Effector memory CD8-positive, alpha-beta T cell (primary cell): ENCODE results near the gene PCED1B.
"Not testable (repeated sequence)": the region's sequence is repeated elsewhere in the genome, so short reads cannot be mapped to it uniquely, and the experiment has no call there.

Source experiments
- ATAC-seq: fragments of 150-1000 bp; cut with Tn5 transposase; replicated peaks from 2 replicates; pipeline ENCODE4 v1.10.0; 2021; ENCODE audit warnings: mild to moderate bottlenecking, moderate library complexity
- DNase-seq, 3 experiments: peaks; one replicate each; pipeline ENCODE4 v3.0.0; 2021
- H3K27ac Mint-ChIP-seq, 2 donors: one replicate each; pipeline ENCODE4 v1.8.0; 2022; ENCODE audit warnings: mild to moderate bottlenecking in 2 of 2, mixed read lengths in 2 of 2, moderate library complexity in 2 of 2
- H3K27me3 Mint-ChIP-seq, 2 donors: one replicate each; pipeline ENCODE4 v1.8.0; 2022; ENCODE audit warnings: mixed read lengths in 2 of 2
- H3K36me3 Mint-ChIP-seq: one replicate; pipeline ENCODE4 v1.8.0; 2022; ENCODE audit warnings: mild to moderate bottlenecking, moderate library complexity, mixed read lengths; ENCODE audit not compliant: insufficient read depth
- H3K4me1 Mint-ChIP-seq, 2 donors: one replicate each; pipeline ENCODE4 v1.8.0; 2022; ENCODE audit warnings: low read depth in 2 of 2, mixed read lengths in 2 of 2
- H3K4me3 Mint-ChIP-seq, 2 donors: one replicate each; pipeline ENCODE4 v1.8.0; 2022; ENCODE audit warnings: mild to moderate bottlenecking in 2 of 2, mixed read lengths in 2 of 2, moderate library complexity in 2 of 2
- H3K9me3 Mint-ChIP-seq, 2 donors: one replicate each; pipeline ENCODE4 v1.8.0; 2022; ENCODE audit warnings: mixed read lengths in 2 of 2

The PCED1B gene

DNA sequence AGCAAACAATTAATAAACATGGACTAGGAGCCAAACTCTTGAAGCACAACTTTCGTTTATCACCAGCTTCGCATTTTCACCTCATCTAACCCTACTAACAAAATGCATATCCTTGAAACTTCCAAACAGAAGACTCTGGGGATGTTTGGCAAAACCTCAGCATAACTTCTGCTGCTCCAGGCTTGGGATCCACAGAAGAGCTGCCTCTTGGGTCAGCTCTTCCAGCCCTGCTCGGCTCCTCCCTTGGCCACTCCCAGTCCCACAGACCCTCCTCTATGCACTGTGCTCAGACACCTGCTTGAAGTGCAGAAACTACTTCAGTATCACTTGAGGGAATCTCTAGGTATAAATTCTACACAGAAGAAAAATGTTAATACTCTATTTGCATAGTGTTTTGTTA is 110.3 kb downstream of the PCED1B start:
- Mint-ChIP-seq H3K4me1 (peaks cover 62 to 84% of the 10 kb centered on the region in 2 donors), H3K4me3 (peak overlapping the region in 1 of 2 donors; percentile 8), H3K27me3 (no peaks in the 10 kb centered on the region), H3K27ac (peak overlapping the region in 1 of 2 donors; percentile 95), H3K9me3 (no peaks in the 10 kb centered on the region), H3K36me3 (peaks cover 6% of the 10 kb centered on the region)
- ATAC-seq (no peak), DNase-seq (no peak)

DNA sequence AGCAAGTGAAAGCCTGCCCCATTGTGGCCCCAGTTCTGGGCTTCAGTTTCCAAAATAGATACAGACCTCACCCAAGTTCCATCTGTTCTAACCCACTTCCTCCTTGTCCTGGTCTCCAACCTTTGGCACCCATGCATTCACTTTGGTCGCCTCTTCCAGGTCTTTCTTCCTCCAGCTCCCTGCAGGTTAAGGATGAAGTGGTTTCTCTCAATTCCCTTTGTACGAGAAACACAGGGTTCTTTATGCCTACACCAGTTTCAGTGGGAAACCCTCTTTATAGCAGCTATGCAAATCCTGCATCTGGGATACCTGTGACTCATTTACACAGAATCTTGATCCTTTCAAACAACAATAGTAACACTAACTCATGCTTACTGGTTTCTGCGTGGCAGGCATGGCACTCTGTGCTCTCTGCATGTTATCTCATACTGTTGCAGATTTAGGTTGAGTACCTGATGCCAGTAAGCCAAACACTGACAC is 110.9 kb downstream of the PCED1B start:
- peaks cover 6% of the 10 kb centered on the region for H3K36me3 Mint-ChIP-seq
- DNase-seq = no peak
- no peaks in the 10 kb centered on the region for H3K27me3 Mint-ChIP-seq
- H3K4me3 Mint-ChIP-seq = peak overlapping the region in 1 of 2 donors; percentile 85
- no peak for ATAC-seq
- no peaks in the 10 kb centered on the region for H3K9me3 Mint-ChIP-seq
- H3K27ac Mint-ChIP-seq = peak overlapping the region; percentile 95
- H3K4me1 Mint-ChIP-seq = peaks cover 60 to 80% of the 10 kb centered on the region in 2 donors

DNA sequence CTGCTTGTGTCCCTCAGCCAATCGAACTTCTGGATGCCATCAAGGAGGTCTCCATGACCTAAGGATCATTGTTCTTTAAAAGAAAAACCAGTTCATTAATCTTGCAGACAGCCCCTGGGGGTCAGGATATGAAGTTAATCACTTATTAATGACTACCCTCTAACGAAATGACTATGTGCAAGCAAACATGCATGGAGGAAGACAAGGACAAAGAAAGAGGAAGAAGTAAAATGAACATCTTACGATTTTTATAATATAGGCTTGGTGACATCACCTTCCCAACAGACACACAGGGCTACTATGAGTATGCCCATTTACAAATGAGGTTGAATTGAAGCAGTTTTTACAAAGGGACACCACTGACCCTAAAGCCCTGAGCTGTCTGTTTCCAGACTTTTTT is 111.5 kb downstream of the PCED1B start:
- no peak for ATAC-seq
- no peaks in the 10 kb centered on the region for H3K9me3 Mint-ChIP-seq
- H3K27ac Mint-ChIP-seq = peak overlapping the region; percentile 95
- DNase-seq = no peak
- no peaks in the 10 kb centered on the region for H3K27me3 Mint-ChIP-seq
- peaks cover 6% of the 10 kb centered on the region for H3K36me3 Mint-ChIP-seq
- peak overlapping the region; percentile 78 to 85 for H3K4me3 Mint-ChIP-seq
- peaks cover 60 to 84% of the 10 kb centered on the region in 2 donors for H3K4me1 Mint-ChIP-seq

DNA sequence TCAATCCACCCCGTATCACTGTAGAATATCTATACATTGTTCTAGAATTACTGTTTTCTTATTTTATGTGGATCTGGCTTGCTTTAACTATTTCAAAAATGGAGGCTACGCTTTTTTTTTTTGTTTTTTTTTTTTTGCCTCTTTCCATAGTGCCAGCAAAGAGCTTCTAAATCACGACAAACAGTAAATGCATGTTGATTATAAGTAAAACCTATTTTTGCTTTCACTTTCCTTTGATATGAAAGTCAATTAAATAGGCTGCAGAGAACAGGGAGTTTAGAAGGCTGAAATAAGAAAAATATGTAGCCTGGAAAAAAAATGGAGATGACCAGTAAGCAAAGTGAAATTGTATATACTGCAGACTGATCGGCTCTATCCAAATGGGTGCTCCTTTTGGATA is 112.6 kb downstream of the PCED1B start:
- Mint-ChIP-seq H3K36me3 (peaks cover 10% of the 10 kb centered on the region), H3K9me3 (no peaks in the 10 kb centered on the region), H3K4me1 (peaks cover 59 to 74% of the 10 kb centered on the region in 2 donors), H3K27ac (peak overlapping the region; percentile 95), H3K27me3 (no peaks in the 10 kb centered on the region), H3K4me3 (peak overlapping the region; percentile 78 to 85)
- no peak for DNase-seq
- ATAC-seq = peak; percentile 48

DNA sequence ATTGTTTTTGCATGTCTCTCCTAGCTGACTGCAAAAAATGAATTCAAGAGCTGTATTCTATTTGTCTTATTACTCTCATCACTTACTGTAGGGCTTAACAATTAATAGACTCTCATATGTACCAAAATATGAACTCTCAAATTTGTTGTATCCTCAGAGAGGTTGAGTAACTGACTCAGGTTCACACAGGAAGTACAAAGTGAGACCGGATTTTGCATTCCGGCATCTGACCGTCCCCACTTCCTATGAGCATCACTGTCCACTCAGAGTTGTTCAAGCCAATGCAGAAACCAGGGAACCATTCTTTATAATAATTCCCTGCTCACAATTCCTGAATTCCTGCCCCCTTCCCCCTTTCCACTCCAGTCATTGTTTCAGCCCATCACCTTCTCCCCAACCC is 113.6 kb downstream of the PCED1B start:
- peak; percentile 65 for ATAC-seq
- Mint-ChIP-seq H3K9me3 (no peaks in the 10 kb centered on the region), H3K27ac (peak overlapping the region; percentile 87 to 95), H3K4me3 (peak overlapping the region; percentile 78 to 85), H3K4me1 (peaks cover 56 to 72% of the 10 kb centered on the region in 2 donors), H3K36me3 (peaks cover 13% of the 10 kb centered on the region), H3K27me3 (no peaks in the 10 kb centered on the region)
- peak in 1 of 3 experiments; percentile 18 for DNase-seq

DNA sequence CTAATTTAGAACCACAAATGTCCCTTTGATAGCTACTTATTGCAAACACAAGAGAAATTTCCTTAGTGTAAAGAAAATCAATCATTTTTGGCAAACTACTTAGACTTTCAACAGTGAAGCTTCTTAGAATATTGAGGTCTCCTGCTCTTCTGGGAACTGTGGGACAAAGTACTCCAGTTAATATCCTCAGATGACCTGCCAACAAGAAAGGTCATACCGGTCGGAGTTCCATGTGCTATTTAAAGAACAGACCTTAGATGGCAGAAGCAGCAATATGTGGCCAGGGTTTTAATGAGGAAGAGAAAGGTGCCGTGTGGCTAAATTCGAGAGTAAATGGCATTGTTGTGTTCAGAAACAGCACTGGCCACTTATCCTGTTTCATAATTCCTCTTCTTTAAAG is 115.1 kb downstream of the PCED1B start:
- DNase-seq (no peak), ATAC-seq (no peak)
- H3K9me3 Mint-ChIP-seq = no peaks in the 10 kb centered on the region
- H3K27me3 Mint-ChIP-seq = no peaks in the 10 kb centered on the region
- H3K4me3 Mint-ChIP-seq = peak overlapping the region; percentile 78 to 85
- peaks cover 17% of the 10 kb centered on the region for H3K36me3 Mint-ChIP-seq
- peaks cover 53 to 74% of the 10 kb centered on the region in 2 donors for H3K4me1 Mint-ChIP-seq
- peak overlapping the region; percentile 87 to 95 for H3K27ac Mint-ChIP-seq

DNA sequence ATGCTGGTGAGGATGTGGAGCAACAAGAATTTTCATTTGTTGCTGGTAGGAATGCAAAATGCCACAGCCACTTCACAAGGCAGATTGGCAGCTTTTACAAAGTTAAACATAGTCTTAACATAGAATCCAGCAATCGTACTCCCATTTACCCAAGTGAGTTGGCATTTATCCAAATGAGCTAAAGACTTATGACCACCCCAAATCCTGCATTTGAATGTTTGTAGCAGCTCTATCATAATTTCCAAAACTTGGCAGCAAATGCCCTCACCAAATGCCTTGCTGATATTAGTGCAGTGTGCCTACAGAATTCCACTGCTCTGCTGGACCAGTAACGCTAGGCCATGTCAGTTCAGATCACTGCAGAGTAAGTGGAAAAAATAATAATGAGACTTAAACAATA is 121.0 kb downstream of the PCED1B start:
- no peak overlapping the region for H3K4me3 Mint-ChIP-seq
- DNase-seq = no peak
- H3K9me3 Mint-ChIP-seq = no peaks in the 10 kb centered on the region
- H3K36me3 Mint-ChIP-seq = peaks cover 33% of the 10 kb centered on the region
- no peak for ATAC-seq
- H3K4me1 Mint-ChIP-seq = peaks cover 31 to 69% of the 10 kb centered on the region in 2 donors
- no peaks in the 10 kb centered on the region for H3K27me3 Mint-ChIP-seq
- peak overlapping the region; percentile 70 to 87 for H3K27ac Mint-ChIP-seq

DNA sequence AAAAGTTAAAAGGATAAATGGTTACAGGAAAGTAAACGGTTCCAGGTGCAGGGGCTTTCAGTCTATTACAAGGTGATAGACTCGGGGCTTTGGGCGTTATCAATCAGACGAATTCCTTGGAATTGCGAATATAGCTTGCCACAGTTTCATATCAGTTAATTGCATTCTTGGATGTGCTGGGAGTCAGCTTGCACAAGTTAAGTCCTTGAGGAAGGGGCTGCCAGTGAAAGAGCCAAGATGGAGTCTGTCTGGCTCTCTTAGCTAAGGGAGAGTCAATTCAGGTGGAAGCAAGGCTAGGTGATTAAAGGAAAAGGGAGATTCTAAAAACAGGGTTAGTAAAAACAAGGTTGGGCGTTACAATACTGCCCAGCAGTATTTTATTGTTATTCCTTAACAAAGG is 121.8 kb downstream of the PCED1B start:
- H3K27me3 Mint-ChIP-seq, H3K4me3 Mint-ChIP-seq, H3K9me3 Mint-ChIP-seq, DNase-seq, ATAC-seq: not testable (repeated sequence)
- peaks cover 40% of the 10 kb centered on the region for H3K36me3 Mint-ChIP-seq
- peak overlapping the region; percentile 70 to 87 for H3K27ac Mint-ChIP-seq
- H3K4me1 Mint-ChIP-seq = peaks cover 37 to 71% of the 10 kb centered on the region in 2 donors

DNA sequence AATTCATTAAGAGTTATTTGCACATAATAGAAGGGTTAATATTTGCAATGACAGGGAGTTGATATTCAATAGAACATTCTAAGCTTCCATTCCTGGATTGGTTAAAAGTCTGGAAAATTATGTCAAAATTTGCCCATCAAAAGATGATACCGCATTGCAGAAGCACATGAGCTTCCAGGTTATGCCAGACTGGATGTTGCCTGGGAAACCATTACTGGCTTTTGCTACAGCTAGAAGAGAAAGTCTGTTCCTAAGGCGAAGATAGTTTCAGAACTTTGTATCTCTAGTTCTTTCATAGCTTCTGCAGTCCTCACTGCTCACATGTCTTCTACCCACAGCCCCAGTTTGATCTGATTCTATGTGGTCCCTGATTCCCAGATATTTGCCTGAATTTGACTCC is 122.8 kb downstream of the PCED1B start:
- H3K36me3 Mint-ChIP-seq = peaks cover 45% of the 10 kb centered on the region
- no peaks in the 10 kb centered on the region for H3K9me3 Mint-ChIP-seq
- H3K27ac Mint-ChIP-seq = peak overlapping the region in 1 of 2 donors; percentile 64
- DNase-seq (no peak), ATAC-seq (no peak)
- peaks cover 47 to 81% of the 10 kb centered on the region in 2 donors for H3K4me1 Mint-ChIP-seq
- no peak overlapping the region for H3K4me3 Mint-ChIP-seq
- H3K27me3 Mint-ChIP-seq = no peaks in the 10 kb centered on the region

DNA sequence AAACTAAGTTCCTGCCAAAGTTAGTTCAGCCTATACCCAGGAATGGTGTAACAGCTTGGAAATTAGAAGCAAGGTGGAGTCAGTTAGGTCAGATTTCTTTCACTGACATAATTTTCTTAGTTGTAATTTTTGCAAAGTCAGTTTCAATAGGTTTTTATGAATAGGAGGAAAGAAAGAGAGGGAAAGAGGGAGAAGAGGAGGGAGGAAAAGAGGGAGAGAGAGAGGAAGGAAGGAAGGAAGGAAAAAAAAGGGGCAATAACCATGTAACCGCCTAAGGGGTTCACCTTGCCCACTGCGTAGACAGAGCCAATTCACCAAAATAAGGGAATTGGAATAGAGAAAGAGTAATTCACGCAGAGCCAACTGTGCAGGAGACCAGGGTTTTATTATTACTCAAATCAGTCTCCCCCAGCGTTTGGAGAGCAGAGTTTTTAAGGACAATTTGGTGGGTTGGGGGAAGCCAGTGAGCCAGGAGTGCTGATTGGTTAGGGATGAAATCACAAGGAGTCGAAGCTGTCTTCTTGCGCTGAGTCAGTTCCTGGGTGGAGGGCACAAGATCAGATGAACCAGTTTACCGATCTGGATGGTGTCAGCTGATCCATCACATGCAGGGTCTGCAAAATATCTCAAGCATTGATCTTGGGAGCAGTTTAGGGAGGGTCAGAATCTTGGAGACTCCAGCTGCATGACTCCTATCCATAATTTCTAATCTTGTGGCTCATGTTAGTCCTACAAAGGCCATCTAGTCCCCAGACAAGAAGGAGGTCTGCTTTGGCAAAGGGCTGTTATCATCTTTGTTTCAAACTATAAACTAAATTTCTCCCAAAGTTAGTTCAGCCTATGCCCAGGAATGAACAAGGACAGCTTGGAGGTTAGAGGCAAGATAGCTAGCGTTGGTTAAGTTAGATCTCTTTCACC is 126.4 kb downstream of the PCED1B start:
- Mint-ChIP-seq H3K4me3 (peak overlapping the region; percentile 88 to 99), H3K36me3 (peaks cover 73% of the 10 kb centered on the region), H3K27me3 (no peaks in the 10 kb centered on the region), H3K27ac (peak overlapping the region; percentile 77 to 95), H3K9me3 (no peaks in the 10 kb centered on the region), H3K4me1 (peaks cover 59 to 86% of the 10 kb centered on the region in 2 donors)
- ATAC-seq (no peak), DNase-seq (no peak)

DNA sequence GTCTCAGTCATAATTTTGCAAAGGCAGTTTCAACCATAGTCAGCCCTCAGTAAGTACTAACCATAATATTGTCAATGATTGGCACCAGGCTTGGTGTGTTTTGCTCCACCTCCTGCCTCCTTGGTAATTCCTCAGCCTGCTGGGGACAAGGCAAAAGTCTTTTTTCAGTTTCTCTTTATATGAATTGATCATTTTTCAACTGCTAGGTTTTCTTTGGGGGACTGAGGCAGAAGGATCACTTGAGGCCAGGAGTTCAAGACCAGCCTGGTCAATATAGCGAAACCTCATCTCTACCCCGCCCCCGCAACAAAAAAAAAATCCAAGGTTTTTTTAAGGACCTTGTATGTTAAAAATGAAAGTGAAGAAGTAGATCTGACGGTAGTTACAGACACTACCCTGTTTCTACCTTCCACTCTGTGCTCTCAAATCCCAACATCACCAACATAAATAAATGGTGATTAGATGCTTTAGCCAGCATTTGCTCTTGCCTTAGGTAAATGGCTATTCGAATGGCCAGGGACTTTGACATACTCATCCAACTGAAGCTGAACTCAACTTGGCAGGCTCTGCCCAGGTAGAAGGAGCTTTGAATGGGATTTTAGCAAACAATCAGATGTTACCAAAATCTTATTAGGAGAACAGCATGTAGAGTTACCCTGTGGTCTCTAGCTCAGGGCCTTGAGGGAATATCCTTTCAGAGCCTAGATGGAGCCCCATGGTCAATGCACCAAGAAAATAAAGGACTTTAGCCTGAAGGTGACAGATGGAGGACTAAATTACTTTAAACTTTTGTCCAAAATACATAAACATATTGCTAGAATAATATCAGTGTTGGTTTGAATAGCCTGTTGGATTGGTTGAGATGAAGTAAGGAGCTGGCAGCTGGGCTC is 127.3 kb downstream of the PCED1B start:
- H3K36me3 Mint-ChIP-seq = peaks cover 80% of the 10 kb centered on the region
- no peaks in the 10 kb centered on the region for H3K9me3 Mint-ChIP-seq
- peak overlapping the region; percentile 77 to 95 for H3K27ac Mint-ChIP-seq
- peak overlapping the region; percentile 88 to 99 for H3K4me3 Mint-ChIP-seq
- H3K27me3 Mint-ChIP-seq = no peaks in the 10 kb centered on the region
- DNase-seq (no peak), ATAC-seq (no peak)
- peaks cover 60 to 85% of the 10 kb centered on the region in 2 donors for H3K4me1 Mint-ChIP-seq

DNA sequence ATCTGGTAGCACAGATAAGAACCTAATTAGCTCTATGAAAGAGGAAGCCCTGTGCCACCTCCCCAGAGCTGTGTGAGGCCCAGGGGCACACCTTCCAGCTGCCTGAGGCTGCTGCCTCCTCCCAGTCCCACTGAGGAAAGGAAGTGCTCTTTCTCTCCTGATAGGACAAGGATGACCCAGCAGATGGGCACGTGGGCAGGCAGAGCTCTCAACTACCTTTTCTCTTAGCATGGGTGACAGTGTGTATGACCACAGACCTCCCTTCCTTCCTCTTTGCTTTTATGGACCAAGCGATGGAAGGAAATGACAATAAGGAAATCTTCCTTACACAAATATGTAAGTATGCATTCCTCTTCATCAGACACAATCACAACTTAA is 127.9 kb downstream of the PCED1B start:
- H3K27me3 Mint-ChIP-seq = no peaks in the 10 kb centered on the region
- H3K4me1 Mint-ChIP-seq = peaks cover 61 to 79% of the 10 kb centered on the region in 2 donors
- peaks cover 85% of the 10 kb centered on the region for H3K36me3 Mint-ChIP-seq
- peak in 2 of 3 experiments; percentile 29 to 39 for DNase-seq
- ATAC-seq = peak; percentile 69
- H3K4me3 Mint-ChIP-seq = peak overlapping the region; percentile 88 to 99
- no peaks in the 10 kb centered on the region for H3K9me3 Mint-ChIP-seq
- H3K27ac Mint-ChIP-seq = peak overlapping the region; percentile 77 to 95

DNA sequence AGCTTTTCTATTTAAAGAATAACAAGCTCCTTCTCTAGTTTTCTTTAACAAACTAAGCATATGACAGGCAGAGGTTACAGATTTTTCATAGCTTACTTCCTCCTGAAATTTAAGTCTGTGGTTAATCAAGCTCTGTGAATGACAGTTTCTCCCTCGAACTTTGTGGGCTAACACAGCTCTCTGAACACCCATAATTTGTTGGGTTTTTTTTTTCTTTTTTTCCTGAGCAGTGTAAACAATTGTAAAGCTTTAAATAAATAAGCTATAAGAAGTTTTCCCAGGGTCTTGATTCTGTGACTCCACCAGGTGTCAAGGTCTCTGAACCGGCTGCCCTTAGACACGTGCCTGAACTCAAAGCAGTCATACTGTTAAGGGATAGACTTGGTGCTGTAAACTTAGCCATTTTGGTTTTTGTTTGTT is 128.4 kb downstream of the PCED1B start:
- Mint-ChIP-seq H3K36me3 (peaks cover 85% of the 10 kb centered on the region), H3K27ac (peak overlapping the region; percentile 77 to 95), H3K9me3 (no peaks in the 10 kb centered on the region), H3K27me3 (no peaks in the 10 kb centered on the region), H3K4me1 (peaks cover 61 to 77% of the 10 kb centered on the region in 2 donors), H3K4me3 (peak overlapping the region; percentile 88 to 99)
- ATAC-seq (peak; percentile 64), DNase-seq (no peak)
